Motor neuron (in vitro differentiated cells): ENCODE measurements around the gene PDE10A. TPM values are rescaled to one million over a fixed set of nuclear protein-coding genes. Genes with fewer than 3 reads are reported as not detected.
A peak's percentile ranks its signal among the peaks of the same experiment; 100 is the strongest.

Experiments used
- ATAC-seq, 8 experiments: fragments of 200-7000 bp; cut with Tn5 transposase; replicated peaks in 6 of 8; 2 replicates each; pipeline ENCODE4 v1.8.0; 2021; ENCODE audit warnings: mild to moderate bottlenecking in 8 of 8, moderate library complexity in 8 of 8
- H3K27ac ChIP-seq, 2 donors: fragments of 250-450 bp; sonication (Bioruptor Pico); 2 replicates each; pipeline ENCODE4 v1.9.0; 2021; ENCODE audit warnings: antibody characterized with exemption in 2 of 2, mild to moderate bottlenecking in 2 of 2, moderate library complexity in 1 of 2
- H3K4me1 ChIP-seq, 2 donors: fragments of 250-450 bp; sonication (Bioruptor Pico); replicated peaks in 1 of 2; 2 replicates each; pipeline ENCODE4 v1.6.1; 2021; ENCODE audit warnings: antibody characterized with exemption in 2 of 2, mild to moderate bottlenecking in 2 of 2, moderate library complexity in 1 of 2
- H3K4me3 ChIP-seq, 5 donors: fragments of 250-450 bp; sonication (Bioruptor Pico); 2 replicates each; pipeline ENCODE4 v1.9.0; 2021; ENCODE audit warnings: antibody characterized with exemption in 5 of 5, mild to moderate bottlenecking in 5 of 5, moderate library complexity in 4 of 5
- WGBS, 10 experiments: fragments of 450-650 bp; shearing (Covaris generic); methylation state at CpG; one replicate each; pipeline ENCODE4 v1.0.0; 2022; 5-methylcytosine and 5-hydroxymethylcytosine counted together
- in situ Hi-C, 9 experiments: fragments of 400-800 bp; cut with MboI; loops; one replicate each; pipeline ENCODE4 v1.15.0; 2021; ENCODE audit warnings: low sequenced_read_pairs in 9 of 9, low pct_unique_long_range_greater_than_20kb in 2 of 9; ENCODE audit not compliant: unreplicated experiment in 9 of 9
- total RNA-seq, 8 experiments: library from RNA; unstranded; fragments of 300-600 nt; gene quantifications; 2 replicates each; pipeline versions ENCODE4 v1.2.3 to v1.2.4, GENCODE V29; 2022

PDE10A gene
- total RNA-seq, 8 experiments from 2014 or later = 1.0 to 15.4 (median 14.5) TPM

DNA sequence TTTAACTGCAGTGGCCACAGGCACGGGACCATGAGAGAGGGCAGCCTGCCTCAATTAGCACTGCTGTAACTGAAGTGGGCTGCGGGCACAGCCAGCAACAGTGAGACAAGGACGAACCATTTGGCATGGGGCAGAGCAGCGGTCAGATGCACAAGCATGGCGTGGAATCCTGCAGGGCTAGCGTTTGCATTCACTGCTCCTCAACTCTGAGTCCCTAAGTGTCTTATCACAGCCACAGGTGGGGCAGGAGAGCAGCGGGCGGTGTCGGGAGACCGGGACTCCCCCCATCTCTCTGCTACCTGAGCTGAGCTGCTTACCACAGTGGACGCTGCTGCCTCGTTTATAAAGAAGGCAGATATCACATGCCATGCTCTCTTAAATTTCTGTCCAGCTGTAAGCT is 31.3 kb upstream of the PDE10A start:
- no peak overlapping the region for H3K4me3 ChIP-seq
- no peaks in the 10 kb centered on the region for H3K4me1 ChIP-seq
- ATAC-seq = no peak
- WGBS, 10 experiments = 0 to 90% (median 81%) methylated on average over 1 to 12 of the region's 12 CpGs
- in situ Hi-C loops = no loop called here
- no peak overlapping the region for H3K27ac ChIP-seq

DNA sequence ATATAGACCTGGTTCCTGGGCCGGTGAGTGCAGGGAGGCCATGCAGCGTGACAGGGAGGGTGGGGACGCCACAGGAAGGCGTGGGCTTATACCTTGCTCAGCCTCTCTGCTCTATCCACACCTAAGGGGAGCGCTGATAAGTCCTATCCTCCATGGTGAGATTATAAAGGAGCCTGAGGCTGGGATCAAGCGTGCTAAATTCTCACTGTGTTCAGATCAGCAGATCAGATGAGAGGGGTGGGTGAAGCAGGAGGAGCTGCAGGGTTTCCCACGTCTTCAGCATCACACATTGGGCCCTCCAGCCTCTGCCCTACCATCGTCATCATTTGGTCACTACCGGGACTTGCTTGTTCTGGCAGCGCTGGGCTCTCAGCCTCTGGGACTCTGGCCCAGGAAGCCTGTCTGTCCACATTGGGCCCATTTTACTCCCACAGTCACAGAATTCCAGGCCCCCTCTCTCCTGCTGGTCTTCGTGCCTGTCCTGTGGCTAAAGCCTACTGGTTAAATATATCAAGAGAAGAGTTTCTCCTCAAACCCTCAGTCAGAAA is 29.1 kb upstream of the PDE10A start:
- ATAC-seq = no peak
- in situ Hi-C loops = no loop called here
- Histone ChIP-seq H3K4me1 (no peaks in the 10 kb centered on the region), H3K4me3 (no peak overlapping the region), H3K27ac (no peak overlapping the region)
- 20 to 93% (median 61%) methylated on average over 1 to 7 of the region's 11 CpGs; no CpG with 5 or more reads in 2 of the 10 experiments for WGBS, 10 experiments

DNA sequence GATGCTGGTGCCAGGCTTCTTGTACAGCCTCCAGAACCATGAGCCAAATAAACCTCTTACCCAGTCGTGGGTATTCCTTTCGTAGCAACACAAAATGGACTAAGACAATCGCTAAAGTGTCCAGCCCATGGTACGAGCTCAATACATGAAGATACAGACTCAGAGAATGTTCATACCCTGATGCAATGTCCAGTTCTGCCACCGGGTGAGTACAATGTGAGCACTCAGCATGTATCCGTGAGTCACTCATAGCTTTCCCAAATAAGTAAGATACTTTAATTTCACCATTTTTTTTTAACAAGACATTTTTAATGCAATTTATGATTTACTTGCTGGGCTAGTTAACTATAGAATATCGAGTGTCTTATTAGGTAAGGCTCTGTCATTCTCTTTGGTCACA is 26.7 kb upstream of the PDE10A start:
- ATAC-seq = no peak
- H3K4me3 ChIP-seq = no peak overlapping the region
- in situ Hi-C loops = no loop called here
- WGBS, 10 experiments = 6 to 96% (median 79%) methylated on average over 1 to 7 of the region's 7 CpGs
- H3K4me1 ChIP-seq = no peaks in the 10 kb centered on the region
- no peak overlapping the region for H3K27ac ChIP-seq

DNA sequence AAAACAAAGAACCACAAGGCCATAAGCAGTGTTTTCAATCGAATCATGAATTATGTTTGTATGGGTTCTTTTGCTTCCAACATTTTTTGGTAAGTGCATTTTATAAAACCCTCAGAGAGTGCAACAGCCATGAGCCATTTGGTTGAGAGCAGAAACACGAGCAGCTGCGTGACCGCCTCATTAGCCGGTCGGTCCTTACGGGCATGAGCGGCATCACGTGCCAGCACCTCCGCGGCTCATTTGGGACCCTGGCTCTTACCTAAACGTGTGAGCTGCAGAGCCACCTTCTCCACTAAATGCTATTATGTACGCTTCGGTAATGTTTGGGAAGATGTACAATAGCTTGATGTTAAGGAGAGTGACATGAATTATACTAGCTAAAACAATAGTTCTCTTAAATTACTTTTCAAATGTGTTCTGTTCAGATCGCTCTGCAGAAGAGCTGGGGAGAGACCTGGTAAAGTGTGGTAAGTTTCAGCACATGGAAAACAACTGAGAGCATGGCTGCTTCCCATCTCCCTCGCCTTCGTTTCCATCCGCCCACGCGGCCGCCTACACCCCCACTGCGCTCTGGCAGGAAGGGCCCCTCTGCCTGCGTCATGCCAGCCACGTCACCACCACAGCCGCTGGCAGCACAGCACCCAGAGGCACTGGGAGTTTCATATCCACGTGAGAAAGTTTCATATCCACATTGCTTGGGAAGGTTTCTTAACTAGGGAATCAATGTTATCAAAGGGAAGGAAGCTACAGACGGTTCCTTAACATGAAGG is 23.7 kb upstream of the PDE10A start:
- WGBS, 10 experiments = 32 to 93% (median 78%) methylated on average over 4 to 21 of the region's 27 CpGs; no CpG with 5 or more reads in 2 of the 10 experiments
- ATAC-seq = no peak

DNA sequence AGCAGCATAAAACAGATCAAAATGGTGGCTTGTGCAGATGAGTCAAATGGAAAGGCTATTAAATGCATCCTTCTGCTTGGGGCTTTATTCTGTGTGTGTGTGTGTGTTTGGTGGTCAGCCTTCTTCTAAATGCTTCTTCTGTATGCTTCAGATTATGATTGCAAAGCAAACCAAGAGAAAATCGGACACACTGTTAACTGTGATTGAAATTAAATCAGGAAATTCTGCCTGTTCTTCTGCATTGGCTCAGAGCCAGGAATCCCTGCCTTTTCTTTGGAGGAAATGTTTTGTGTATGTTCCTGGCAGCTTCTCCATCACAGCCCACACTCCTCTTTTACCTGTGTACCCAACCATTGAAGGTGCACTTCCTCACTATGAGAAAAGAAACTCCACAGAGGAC is 22.3 kb upstream of the PDE10A start:
- in situ Hi-C loops = no loop called here
- no peak overlapping the region for H3K4me3 ChIP-seq
- no peak overlapping the region for H3K27ac ChIP-seq
- ATAC-seq = no peak
- H3K4me1 ChIP-seq = no peaks in the 10 kb centered on the region
- WGBS, 10 experiments = 0 to 100% (median 61%) methylated on average over 1 of the region's 1 CpG; no CpG with 5 or more reads in 6 of the 10 experiments

More for the DNA sequence above, 23.7 kb upstream of the PDE10A start:
- Histone ChIP-seq H3K4me3 (no peak overlapping the region), H3K4me1 (no peaks in the 10 kb centered on the region), H3K27ac (no peak overlapping the region)
- in situ Hi-C loops = no loop called here

DNA sequence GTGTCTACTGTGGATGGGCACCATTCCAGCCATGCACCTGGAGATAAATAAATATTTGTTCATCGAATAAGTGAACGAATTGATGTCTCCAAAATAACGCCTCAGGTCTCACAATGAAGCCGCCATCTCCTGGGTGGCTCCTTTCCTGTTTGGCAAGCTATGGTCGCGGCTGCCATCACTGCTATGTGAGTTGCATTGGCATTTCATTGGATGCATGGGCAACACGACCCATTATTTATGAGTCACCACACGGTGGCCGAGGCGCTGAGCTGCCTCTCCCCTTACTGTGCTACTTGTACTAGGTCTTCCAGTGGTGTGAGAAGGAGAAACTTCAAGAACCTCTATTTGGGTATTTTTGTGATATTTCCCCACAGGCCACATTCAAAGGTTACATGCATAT is 21.3 kb upstream of the PDE10A start:
- no peak for ATAC-seq
- in situ Hi-C loops = no loop called here

DNA sequence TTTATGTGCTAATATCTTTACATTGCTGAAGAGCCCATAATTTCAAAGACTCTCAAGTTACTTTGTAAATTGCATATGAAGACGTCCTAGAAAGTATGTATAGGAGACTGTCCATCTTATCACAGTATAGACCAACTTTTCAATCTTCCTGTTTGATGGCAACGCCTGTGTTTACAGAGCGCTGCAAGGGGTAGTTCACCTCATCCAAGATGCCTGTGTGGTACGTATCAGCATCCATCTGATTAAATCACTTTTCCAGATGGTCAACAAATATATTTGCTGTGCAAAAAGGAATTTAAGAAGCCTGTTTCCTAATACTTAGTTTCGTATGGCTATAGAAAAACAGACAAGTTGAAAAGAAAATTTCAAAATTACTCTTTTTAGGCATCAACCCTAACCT is 17.9 kb upstream of the PDE10A start:
- no peak for ATAC-seq
- in situ Hi-C loops = no loop called here
- no peak overlapping the region for H3K4me3 ChIP-seq
- 0 to 100% (median 84%) methylated on average over 1 to 5 of the region's 5 CpGs; no CpG with 5 or more reads in 1 of the 10 experiments for WGBS, 10 experiments
- H3K4me1 ChIP-seq = peaks cover 0 to 8% of the 10 kb centered on the region in 2 donors
- H3K27ac ChIP-seq = no peak overlapping the region

More for the DNA sequence above, 21.3 kb upstream of the PDE10A start:
- Histone ChIP-seq H3K27ac (no peak overlapping the region), H3K4me3 (no peak overlapping the region), H3K4me1 (no peaks in the 10 kb centered on the region)
- 47 to 100% (median 90%) methylated on average over 1 to 7 of the region's 10 CpGs; no CpG with 5 or more reads in 2 of the 10 experiments for WGBS, 10 experiments

DNA sequence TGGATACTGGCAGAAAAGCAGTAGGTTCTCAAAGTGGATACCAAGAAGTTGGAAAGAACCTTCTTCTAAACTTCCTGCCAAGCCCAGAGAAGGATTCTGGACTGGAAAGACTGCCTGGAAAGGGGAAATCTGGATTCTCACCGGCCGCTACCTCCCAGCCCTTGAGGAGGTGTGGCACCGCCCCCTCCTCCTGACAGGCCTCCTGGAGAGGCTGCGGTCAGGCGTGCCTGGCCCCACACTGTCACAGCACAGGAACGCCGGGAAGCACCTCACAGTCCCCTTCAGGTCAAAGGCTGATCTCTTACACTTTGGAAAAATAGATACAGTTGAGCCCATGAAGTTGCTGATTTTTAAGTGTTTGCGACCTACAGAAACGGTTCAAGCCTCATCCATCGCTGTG is 16.3 kb upstream of the PDE10A start:
- in situ Hi-C loops = no loop called here

DNA sequence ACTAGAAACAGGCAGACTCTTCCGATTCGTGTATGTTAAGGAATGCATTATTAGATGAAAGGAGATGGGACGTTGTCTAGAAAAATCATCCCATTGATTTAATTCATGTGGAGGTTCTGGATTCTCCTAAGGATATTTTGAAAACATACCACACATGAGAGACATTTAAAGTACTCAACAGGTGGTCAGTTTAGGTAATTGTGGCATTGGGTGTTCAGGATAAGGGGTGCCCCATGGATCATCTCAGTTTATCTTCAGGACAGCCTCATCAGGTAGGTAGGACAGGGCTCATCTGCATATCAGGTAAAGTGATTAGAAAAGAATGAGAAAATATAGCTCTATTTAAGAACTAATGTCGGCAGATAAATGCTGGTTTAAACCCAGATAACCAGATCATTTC is 15.9 kb upstream of the PDE10A start:
- no peak overlapping the region for H3K4me3 ChIP-seq
- WGBS, 10 experiments = 0 to 84% (median 50%) methylated on average over 1 to 4 of the region's 4 CpGs; no CpG with 5 or more reads in 1 of the 10 experiments
- H3K4me1 ChIP-seq = peaks cover 0 to 8% of the 10 kb centered on the region in 2 donors
- in situ Hi-C loops = no loop called here
- no peak for ATAC-seq
- H3K27ac ChIP-seq = no peak overlapping the region

More for the DNA sequence above, 16.3 kb upstream of the PDE10A start:
- Histone ChIP-seq H3K27ac (no peak overlapping the region), H3K4me1 (peaks cover 0 to 8% of the 10 kb centered on the region in 2 donors), H3K4me3 (no peak overlapping the region)
- WGBS, 10 experiments = 27 to 91% (median 83%) methylated on average over 2 to 7 of the region's 10 CpGs; no CpG with 5 or more reads in 4 of the 10 experiments
- no peak for ATAC-seq

DNA sequence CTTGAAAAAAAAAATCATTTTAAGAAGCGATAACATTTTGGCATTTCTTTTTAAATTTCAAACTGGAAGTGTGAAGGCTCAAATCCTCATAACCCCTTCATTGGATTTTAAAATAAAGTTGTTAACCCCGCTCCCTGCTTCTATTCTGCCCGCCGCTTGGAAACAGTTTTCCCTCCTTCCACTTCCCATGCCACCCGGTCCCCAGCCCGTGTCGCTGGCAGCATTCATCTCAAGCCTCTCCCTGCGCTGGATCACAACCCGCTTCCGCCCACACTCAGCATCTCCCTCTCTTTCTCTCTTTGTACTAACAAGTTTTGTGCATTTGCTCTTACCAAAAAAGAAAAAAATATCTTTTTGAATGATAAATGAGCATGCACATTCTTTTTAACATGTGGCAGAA is 15.4 kb upstream of the PDE10A start:
- 6 to 85% (median 74%) methylated on average over 3 to 10 of the region's 10 CpGs; no CpG with 5 or more reads in 1 of the 10 experiments for WGBS, 10 experiments
- Histone ChIP-seq H3K27ac (no peak overlapping the region), H3K4me1 (peaks cover 0 to 8% of the 10 kb centered on the region in 2 donors), H3K4me3 (no peak overlapping the region)
- no peak for ATAC-seq
- in situ Hi-C loops = no loop called here

DNA sequence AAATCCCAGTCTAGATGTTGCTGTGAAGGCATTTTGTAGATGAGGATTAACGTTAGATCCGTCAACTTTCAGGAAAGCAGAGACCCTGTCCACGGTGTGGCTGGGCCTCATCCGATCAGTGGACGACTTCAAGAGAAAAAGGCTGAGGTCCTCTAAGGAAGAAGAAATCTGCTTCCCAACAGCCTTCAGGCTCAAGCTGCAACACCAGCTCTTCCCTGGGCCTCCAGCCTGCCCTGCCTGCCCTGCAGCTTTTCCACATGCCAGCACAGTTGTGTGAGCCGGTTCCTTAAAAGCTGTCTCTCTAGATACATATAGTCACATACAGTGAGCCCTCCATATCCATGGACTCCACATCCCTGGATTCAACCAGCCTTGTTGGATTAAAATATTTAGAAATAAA is 14.1 kb upstream of the PDE10A start:
- ATAC-seq = no peak
- Histone ChIP-seq H3K4me3 (no peak overlapping the region), H3K27ac (no peak overlapping the region), H3K4me1 (peaks cover 0 to 8% of the 10 kb centered on the region in 2 donors)
- 72 to 100% (median 92%) methylated on average over 1 to 6 of the region's 6 CpGs; no CpG with 5 or more reads in 1 of the 10 experiments for WGBS, 10 experiments
- in situ Hi-C loops = no loop called here

DNA sequence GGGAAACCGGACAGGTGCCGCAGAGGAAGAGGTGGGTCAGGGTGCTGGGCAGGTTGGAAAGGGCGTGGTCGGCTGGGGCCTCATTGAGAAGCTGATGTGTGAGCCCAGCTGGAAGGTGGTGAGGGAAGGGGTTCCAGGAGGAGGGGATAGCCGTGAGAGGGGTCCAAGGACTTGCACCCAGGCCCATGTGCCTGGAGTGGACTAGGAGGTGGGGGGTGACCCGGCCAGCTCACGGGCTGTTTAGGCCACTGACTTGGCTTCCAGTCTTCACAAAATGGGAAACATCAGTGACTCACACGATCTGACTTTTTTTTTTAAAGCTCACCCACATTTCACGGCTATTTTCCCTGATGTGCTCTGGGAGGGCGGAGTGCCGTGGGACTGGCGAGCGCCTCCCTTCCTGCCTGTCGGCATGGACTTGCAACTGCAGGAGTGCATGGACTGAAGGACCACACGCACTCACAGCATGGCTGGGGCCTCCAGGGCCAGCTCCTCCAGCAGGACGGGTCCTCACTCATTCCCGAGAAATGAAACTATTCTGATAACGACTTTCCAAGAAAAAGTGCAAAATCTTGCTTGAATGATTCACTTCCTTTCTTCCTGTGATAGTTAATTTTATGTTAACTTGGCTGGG is 13.5 kb upstream of the PDE10A start:
- H3K4me3 ChIP-seq = no peak overlapping the region
- H3K27ac ChIP-seq = no peak overlapping the region
- peak in 1 of 8 experiments; percentile 99 for ATAC-seq
- peaks cover 0 to 8% of the 10 kb centered on the region in 2 donors for H3K4me1 ChIP-seq
- in situ Hi-C loops = no loop called here
- WGBS, 10 experiments = 40 to 100% (median 82%) methylated on average over 1 to 14 of the region's 18 CpGs; no CpG with 5 or more reads in 3 of the 10 experiments

DNA sequence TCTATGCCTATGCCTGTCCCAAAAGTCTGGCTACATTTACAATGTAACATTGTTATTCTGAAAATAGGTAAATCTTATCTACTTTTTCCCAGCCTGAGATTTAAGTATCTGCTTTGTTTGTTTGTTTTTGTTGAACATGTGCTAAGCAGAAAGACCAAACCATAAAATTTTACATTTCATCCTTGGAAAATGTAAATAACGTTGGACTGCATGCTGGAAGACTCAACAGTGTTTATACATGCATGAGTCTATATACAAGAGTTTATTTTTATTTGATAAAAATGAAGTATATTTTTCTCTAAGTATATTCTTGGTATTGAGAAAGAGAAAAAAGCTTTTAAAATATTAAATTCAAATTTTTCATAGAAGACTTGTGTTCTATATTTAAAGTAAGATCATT is 12.1 kb upstream of the PDE10A start:
- no peak overlapping the region for H3K27ac ChIP-seq
- H3K4me1 ChIP-seq = peaks cover 0 to 8% of the 10 kb centered on the region in 2 donors
- WGBS, 10 experiments = 0 to 100% (median 78%) methylated on average over 1 of the region's 1 CpG
- no peak overlapping the region for H3K4me3 ChIP-seq
- in situ Hi-C loops = no loop called here
- no peak for ATAC-seq
